Right kidney (tissue), 1 donor: ENCODE data around the gene BRSK2.

Experiments used
- DNase-seq: peaks from one replicate; pipeline ENCODE4 v3.0.0-alpha.2; 2016

BRSK2 gene

DNA sequence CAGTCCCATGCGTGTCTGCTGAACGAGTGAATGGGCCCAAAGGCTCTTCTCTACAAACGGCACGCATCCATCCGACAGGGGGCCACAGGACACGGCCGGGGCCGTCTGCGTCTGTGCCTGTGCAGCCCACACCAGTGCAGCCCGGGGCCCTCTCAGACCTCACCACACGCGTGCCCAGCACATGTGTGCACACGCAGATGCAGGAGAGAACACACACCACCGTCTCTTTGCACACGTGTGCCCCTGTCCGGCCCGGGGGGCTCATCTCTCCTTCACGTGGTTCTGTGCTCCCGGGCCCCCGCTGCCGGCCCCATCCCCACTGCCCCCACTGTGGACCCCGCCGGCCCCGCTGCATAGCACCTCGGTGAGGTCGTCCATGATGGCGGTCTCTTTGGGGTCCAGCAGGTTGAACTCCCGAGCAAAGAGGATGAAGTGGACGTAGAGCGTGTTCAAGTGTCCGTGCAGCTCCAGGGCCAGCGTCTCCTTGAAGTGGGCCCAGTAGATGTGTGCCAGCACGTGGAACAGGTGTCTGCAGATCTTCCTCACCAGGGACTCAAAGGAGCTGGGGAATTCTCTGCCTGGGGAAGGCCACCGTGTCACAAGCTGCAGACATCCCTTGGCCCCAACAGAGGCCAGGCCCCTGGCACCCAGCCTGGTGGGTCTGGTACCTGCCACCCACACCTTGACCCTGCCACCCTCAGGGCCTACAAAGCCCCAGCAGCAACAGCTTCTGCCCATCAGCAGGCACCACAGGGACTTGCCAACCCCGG lies 80.4 kb downstream of the BRSK2 start:
- no peak for DNase-seq

DNA sequence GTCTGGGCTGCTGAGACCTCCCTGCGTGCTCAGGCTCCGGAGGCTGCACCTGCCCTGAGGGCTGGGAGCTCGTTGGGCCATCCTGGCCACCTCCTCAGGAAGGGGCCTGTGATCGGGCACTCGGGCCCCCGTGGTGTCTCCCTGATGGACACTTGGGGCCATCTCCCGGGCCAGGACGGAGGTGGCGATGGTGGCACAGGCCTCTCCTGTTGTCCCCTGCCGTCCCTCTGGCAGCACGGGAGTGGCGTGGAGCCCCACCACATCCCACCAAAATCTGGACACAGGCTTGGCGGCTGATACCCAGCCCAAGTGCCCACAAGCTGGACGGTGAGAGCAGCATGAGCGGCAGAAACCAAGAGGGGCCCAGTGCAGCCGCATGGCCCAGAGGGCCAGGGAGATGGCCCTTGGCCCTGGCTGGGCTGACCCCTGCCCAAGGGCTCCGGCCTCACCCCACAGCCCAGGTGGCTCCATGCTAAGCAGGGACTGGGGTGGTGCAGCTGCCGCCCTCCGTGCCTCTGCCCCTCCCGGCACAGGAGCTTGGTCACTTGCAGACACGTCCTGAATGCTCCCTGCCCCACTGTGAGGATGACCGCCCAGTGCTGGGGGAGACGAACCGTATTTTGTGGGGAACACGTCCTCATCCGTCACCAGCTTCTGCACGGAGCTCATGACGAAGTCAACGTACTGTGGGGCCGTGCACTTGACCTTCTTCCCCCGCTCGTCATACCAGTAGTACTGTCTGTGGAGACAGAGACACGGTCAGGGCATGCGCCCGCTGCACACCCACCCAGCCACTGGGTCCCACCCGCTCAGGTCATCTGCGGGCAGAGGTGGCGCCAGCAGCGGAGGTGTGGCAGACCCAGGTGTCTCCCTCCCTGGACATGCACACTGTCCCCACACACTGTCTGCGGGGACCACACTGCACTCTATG lies 81.2 kb downstream of the BRSK2 start:
- no peak for DNase-seq

DNA sequence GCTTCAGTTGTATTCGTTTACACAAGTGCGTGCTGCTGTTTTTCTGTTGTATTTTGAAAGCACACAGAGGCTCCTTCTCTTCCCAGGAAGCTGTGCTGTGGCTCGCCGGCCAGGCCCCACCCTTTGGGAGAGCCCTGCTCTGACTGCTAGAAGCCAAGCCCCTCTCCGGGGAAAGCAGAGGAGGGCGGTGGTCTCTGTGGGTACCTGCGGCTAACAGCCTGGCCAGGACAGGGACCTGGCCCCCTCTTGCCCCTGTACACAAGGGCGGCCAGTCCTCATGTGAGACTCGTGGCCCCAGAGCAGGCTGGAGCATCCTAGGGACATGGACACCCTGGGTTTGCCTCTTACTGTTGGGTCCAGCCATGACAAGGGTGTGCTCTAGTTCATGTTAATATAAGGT lies 82.0 kb downstream of the BRSK2 start:
- DNase-seq, result no peak

DNA sequence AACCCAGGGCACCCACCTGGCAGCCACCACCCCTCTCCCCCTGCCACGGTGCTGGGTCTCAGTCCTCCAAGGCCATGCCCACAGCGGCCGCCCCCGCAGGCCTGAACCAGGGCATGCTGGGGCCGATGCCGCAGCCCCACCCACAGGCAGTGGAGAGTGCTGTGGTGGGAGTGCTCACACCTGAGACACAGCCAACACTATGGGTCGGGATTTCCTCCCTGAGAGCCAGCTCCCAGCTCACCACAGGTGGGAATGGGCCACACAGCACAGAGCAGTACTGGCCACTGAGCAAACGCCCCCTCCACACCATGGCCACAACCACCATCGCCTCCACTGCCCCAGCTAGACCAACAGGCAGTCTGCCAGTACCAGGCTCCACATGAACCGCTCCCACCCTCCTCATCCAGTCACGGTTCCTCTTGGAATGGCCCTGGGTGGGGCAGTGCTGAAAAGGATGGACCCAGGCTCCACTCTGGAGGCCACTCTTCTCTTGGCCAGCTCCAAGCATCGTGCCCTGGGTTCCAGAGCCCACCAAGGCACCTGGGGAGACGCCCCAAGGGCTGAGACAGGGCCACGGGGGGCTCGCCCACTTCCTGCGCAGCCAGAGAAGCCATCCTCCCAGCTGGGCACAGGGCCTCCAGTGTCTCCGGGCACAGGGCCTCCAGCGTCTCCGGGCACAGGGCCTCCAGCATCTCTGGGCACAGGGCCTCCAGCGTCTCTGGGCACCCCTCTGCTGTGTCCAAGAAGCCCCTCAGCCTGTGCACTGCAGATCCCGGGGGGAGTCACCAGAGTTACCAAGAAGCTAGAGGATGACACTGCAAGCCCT lies 82.7 kb downstream of the BRSK2 start:
- no peak for DNase-seq

DNA sequence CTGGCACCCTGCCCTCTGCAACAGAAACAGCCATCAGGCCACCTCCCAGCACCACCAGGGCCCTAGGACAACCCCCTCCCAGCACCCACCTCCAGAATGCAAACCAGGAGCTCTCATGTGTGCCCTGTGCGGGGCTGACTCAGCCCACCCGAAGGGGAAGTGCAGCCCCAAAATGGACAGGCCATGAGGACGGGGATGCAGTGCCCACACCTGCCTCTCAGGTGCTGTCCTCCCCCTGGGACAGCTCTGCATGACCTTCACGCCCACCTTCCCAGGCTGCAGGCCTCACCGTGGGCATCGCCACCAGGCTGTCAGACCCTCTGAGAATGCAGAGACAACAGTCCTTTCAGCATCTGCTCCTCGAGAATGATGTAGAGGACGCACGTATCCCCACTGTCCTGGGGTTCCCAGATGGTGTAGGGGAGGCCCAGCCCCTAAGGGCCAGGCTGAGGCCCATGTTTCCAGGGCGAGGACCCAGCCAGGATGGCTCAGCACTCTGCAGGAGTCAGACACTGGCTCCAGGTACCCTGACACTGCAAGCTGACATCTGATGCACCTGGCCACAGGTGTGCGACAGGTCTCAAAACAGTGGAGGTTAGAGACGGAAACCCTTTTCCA lies 83.4 kb downstream of the BRSK2 start:
- DNase-seq, result no peak

DNA sequence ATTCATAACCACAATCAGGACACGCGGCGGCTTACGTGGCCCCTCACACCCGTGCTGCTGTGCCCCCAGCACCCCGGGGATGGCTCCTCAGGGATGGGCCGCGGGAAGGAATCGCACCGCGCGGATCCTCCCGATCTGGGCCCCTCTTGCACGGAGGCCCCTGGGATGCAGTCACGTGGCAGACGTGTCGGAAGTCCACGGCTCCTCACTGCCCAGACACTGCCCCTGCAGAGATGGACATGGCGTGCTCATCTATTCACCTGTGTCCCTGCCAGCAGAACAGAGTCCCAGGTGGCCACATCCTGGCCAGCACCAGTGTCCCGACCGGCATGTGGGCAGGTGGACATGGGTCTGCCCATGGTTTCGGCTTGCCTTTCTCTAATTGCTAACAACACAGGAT lies 84.1 kb downstream of the BRSK2 start:
- DNase-seq, result no peak

DNA sequence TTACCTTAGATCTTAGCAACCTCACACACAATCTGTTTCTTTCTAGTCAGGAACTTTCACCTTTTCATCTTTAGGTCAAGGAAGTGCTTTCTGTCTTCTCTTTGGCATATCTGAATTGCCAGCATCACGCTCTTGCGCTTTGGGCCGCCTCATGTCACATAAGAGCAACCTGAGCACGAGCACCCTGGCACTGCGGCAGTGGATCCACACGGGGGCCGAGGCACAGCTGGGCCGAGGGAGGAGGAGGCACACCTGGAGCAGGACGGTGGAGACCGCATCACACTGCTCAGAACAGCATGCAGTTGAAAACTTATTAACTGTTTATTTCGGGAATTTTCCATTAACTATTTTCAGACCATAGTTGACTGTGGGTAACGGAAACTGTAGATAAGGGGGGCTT lies 86.1 kb downstream of the BRSK2 start:
- no peak for DNase-seq

DNA sequence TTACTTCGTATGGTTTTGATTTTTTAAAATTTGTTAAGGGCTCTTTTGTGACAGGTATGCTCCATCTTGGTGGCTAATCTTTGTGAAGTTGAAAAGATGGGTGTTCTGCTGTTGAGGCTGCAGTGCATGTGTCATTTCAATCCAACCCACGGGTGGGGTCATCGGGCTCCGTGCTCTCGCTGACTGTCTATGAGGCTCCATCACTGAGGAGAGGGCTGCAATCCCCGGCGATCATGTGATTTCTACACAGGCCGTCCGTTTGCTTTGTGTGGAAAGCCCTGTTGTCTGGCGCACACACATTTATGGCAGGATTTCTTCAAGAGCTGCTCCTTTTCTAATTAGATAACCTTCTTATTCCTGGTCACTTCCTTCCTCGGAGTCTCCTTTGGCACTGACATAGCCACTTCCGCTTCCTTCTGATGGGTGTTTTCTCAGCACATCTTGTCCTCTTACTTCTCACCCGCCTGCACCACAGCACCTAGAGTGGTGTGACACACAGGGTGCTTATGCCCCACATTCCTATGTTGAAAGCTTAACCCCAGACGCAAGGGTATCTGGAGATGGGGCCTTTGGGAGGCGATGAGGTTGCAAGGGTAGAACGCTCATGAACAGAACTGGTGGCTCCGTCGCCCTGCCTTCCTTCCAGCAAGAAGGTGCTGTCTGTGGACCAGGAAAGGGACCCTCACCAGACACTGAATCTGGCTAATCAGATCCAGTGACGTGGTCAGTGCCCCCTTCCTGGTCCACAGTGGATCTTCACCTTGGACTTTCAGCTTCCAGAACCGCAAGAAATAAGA lies 87.4 kb downstream of the BRSK2 start:
- DNase-seq, result no peak

DNA sequence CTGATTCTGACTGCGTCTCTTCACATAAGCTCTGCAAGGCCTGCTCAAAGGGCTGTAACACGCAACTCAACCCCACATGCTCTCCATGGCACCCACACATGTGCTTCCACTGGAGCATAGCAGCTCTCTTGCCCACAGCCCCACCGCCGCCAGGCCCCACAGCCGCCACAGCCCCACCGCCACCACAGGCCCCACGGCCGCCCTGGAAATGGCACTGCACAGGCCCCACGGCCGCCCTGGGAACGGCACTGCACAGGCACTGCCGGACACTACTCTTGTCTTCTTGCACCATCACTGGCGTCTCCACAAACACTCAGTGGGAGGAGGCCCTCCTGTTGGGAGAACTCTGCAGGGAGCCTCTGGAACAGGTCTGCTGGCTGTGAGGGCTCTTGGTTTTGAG lies 88.3 kb downstream of the BRSK2 start:
- no peak for DNase-seq

DNA sequence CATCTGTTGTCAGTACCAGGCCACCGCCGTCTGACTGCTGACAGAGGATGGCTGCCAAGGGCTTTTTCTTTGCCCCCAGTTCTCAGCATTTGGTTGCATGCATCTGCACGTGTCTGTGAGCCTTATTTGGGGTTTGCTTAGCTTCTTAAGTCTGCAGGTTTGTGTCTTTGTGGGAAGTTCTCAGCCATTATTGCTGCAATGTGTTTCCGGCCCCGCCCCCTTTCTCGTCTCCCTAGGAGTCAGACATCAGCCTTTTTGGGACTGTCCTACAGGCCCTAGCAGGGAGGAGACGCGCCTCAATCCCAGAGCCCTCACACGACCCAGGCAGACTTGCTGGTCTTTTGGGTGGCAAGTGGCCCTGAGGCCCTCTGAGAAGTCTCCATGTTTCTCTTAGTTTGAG lies 88.8 kb downstream of the BRSK2 start:
- no peak for DNase-seq

DNA sequence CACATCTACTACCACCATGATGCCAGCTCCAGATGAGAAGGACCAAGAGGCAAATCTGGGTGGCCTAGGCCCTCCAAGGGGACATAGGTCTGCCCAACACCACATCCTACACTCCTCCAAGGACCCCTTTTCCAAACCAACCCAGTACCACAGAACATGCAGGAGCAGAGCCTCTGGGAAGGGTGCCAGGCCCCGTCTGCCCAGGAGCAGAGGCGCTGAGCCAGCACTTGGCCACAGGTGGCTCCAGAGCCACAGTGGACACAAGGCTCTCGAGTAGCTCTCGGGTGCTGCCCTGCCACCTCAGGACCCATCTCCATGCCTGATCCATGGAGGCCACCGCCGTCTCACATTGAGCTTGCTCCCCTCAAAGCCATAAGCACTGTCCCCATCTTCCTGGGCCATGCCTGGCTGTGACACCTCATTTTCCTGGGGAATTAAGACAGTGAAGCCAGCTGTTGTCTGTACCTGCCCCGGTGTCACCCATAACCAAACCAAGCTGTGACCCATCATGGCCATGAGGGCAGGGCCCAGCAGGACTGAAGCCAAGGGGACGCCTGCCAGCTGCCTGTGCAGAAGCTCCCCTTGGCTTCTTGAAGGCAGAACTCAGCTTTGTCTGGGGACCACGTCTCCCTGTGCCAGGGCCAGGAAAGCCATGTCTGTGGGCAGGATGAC lies 89.4 kb downstream of the BRSK2 start:
- no peak for DNase-seq

DNA sequence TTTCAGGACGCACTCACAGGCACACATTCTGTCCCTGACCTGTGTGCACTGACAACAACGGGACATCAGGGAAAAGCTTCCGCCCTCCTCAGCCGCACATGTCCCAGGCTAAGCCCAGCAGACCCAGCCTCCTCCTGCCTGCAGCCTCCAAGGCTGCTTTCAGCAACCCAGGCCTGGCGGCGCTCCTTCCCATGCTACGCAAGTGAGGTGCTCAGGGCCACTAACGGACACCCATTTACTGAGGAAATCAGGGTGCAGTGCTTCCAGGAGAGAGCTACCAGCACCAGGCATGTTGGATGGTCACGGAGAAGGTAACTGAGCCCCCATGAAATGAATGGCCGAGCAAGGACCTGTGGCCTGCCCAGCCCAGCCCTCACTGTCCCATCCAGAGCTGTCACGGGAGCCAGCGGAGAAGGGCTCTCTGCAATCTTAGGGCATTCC lies 90.0 kb downstream of the BRSK2 start:
- DNase-seq, result no peak

DNA sequence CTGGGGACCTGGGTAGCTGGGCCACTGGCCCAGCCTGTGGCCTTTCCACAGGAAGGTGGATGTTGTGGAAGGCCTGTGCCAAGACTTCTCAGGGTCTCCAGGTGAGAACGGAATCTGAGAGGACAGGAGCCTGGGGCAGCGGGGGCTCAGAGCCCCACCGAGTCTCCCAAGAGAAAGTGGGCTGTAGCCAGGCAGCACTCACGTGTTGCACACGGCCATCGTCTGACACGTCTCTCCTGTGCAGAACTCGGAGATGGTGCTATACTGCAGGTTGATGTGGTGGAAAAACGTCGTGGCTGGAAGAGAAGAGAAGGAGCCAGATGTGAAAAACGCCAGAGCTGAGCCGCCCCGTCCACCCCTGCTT lies 90.4 kb downstream of the BRSK2 start:
- no peak for DNase-seq

DNA sequence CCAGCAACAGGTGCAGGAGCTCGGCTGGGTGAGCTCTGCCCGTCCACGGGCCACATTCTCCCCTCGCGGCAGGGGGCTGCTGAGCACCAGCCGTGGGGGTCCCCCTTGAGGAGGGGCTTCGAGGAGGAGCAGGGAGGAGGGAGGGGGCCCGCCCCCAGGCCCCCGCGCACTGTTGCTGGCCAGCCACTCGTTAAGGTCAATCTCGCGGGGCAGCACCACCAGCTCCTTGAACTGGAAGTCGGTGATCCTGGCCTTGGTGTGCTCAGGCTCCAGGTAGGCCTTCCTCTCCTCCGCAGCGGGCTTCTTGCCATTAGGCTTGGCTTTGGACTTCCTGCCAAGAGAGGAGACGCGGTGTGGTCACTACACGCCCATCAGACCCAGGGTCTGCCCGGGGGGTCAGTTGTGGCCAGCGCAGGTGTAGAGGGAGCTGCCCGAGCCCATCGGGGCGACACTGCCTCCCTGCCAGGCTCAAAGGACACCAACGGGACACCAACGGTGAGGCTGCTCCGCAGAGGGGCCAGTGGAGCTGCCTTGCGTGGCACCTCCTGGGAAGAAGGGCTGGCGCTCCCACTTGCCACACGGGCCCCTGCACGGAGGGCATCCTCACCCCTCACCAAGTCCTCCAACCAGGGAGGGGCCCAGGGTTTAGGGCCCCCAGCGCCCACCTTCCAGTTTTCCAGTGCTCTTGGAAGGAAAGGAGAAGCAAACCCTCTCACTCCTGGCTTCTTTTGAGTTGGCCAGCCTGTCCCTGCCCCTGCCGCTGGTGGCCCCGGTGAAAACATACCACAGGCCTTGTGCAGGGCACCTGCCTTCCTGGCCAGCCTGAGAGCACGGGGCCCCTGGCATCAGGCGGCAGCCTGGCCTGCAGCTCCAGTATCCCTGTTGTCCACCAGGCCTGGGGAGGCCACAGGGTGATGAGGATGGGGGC lies 91.1 kb downstream of the BRSK2 start:
- DNase-seq, result no peak

DNA sequence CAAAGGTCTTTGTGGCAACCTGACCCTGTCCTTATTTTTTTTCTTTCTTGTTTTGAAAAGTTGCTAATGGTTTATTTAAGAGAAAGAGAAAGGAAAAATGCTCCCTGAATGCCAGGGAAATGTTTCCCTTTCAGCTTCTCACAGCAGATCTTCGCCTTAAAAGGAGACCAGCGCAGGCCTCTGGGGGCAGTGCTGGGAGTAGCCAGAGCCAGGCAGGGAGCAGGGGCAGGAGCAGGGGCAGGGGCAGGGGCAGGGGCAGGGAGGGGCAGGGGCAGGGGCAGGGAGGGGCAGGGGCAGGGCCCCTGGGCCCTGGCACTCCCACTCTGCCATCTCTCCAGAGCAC lies 91.7 kb downstream of the BRSK2 start:
- no peak for DNase-seq

DNA sequence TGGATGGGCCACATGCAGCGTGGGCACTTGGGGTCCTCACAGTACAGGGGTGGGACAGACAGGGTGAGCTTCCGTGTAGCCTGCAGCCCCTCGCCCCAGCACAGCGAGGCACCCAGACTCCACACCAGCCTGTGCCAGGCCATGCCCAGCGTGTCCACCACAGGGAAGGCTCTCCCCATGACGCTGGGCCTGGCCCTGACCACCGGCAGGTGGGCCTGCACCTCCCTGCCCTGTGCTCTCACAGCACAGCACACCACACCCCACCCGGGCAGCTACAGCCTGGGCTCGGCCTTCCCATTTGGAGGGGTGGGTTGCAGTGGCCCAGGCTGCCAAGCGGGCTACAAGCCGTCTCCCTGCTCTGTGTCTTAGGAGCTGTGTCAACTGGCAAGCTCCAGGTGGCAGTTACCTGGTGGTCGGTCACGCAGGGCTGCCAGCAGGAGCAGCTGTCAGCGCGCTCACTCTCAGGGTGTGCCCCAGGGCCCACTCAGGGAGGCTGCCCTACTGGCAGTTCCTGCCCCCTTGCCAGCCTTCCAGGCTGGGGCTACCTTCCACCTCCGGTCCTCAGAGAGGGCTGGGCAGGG lies 92.2 kb downstream of the BRSK2 start:
- DNase-seq, result no peak

DNA sequence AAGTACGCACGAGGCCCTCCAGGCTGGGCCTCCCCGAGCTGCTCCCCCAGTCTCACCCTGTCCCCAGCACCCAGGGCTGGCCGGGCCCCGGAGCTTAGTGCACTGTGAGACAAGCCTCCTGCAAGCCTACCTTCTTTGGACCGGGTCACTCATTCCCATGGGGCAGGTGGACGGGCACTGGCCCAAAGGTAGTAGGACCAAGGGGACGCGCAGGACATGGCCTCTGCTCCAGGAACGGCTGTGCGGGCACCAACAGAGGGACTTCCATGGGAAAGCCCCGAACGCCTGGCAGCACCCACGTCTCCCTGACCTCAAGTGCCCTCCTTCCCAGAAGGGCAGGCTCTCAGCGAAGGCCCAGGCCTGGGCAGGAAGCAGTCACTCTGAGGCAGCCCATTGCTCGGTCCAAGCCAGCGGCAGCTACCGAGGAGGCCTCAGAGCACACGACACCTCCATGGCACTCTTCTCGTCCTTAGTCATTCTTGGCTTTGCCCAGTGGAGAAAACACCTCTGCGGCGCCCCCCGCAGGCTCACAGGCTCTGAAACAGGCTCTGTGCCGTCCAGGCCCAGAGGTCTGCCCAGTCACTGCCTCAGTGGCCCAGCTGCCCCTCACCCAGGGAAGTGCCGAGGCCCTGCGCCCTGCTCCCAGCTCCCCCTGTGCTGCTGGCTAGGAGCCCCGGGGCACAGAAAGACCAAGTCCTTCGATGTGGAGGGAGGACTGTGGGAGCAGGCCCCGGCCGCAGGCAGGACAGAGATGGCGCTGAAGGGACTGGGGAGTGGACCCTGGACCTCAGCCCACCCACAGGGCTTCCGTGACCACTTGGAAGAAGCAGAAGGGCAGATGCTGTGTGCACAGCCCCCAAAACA lies 93.1 kb downstream of the BRSK2 start:
- DNase-seq, result no peak

DNA sequence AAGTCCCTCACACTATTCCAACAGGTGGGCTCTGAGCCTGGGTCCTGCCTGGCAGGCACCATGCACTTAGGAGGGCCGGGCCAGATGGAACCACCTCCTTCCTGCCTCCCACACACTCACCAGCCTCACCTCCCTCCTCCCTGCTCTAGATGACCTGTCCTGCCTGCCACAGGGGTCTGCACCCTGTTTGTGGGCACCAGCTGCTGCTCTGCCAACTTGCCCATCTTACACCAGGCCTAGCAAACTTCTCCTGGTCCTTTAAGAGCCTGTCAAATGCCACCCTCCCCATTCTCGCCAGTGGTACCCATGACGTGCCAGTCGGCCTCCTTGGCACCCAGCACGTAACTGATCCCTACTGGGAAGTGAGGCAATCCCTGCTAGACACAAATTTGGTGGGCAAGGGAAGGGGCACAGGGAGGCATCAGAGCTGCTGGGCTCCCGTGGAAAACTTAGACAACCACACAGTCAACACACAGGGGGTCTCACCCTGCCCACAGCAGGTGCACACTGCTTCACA lies 93.8 kb downstream of the BRSK2 start:
- DNase-seq, result no peak
